Ovary (tissue), 9 donors: ENCODE data around the gene NOP10. TPM values are rescaled to one million over a fixed set of nuclear protein-coding genes. Genes with fewer than 3 reads are reported as not detected.

Experiments used
- DNase-seq, 5 donors: peaks; one replicate each; pipeline ENCODE4 v3.0.0-alpha.2; 2019 to 2020
- H3K27ac ChIP-seq, 2 donors: fragments of 200-600 bp; one replicate each; pipeline versions ENCODE4 v1.5.1 to v1.8.0; 2019 to 2022
- H3K27me3 ChIP-seq: fragments of 200-600 bp; one replicate; pipeline ENCODE4 v1.8.0; 2022
- H3K36me3 ChIP-seq: fragments of 200-600 bp; sonication (generic); one replicate; pipeline ENCODE4 v1.5.1; 2019
- H3K4me1 ChIP-seq: one replicate; pipeline ENCODE4 v1.8.1; 2013; ENCODE audit warnings: mild to moderate bottlenecking, moderate library complexity; ENCODE audit not compliant: insufficient read depth
- H3K4me3 ChIP-seq: fragments of 200-600 bp; sonication (generic); one replicate; pipeline ENCODE4 v1.5.1; 2017
- H3K9me3 ChIP-seq, 2 donors: fragments of 200-600 bp in 1 of 2; sonication (generic) in 1 of 2; one replicate each; pipeline versions ENCODE4 v1.5.1 to v1.8.1; 2013 to 2019; ENCODE audit warnings: mild to moderate bottlenecking in 1 of 2, moderate library complexity in 1 of 2
- EP300 ChIP-seq: sonication (generic); formaldehyde crosslinking; IDR thresholded peaks from one replicate; pipeline ENCODE4 v1.6.1; 2017; ENCODE audit warnings: antibody characterized with exemption
- POLR2A ChIP-seq: fragments of 450-650 bp; IDR thresholded peaks from one replicate; pipeline ENCODE4 v1.6.1; 2017; ENCODE audit warnings: antibody characterized with exemption, mild to moderate bottlenecking, moderate library complexity
- WGBS, 3 donors: extraction: QIAGEN DNeasy Blood & Tissue Kit in 1 of 3; methylation state at CpG; one replicate each; pipeline versions ENCODE4 v1.1.5 to v1.1.7; 2013 to 2017; 5-methylcytosine and 5-hydroxymethylcytosine counted together
- intact Hi-C, 4 donors: fragments of 100-400 bp; cut with DNase I; formaldehyde crosslinking; loops; one replicate each; pipeline versions ENCODE4 v1.11.0 to v1.15.1; 2022 to 2023
- polyA plus RNA-seq, 2 donors: library from polyadenylated mRNA; stranded (reverse); fragments of 200-250 nt in 1 of 2; fragments of 350-450 nt in 1 of 2; fragmentation: Illumina TruSeq in 1 of 2; extraction: RNeasy Lipid Tissue Mini Kit (QIAGEN cat#74804) in 1 of 2; gene quantifications; one replicate each; pipeline ENCODE4 v1.2.3, GENCODE V29; 2013 to 2014
- total RNA-seq, 7 donors: library from RNA; depleted of rRNA in 2 of 7; stranded (reverse); fragments of >200 nt in 2 of 7; fragmentation: NEBNext Ultra II Directional in 3 of 7; extraction: Animal tissue kit (Norgen Biotek cat#: 25700) in 3 of 7; gene quantifications; one replicate each; pipeline versions ENCODE4 v1.1.0 to v1.2.4, GENCODE V29; 2016 to 2023
- TF ChIP-seq, protein P1 (sequence below), 3 donors: fragments of 450-650 bp in 2 of 3; fragments of 200-600 bp in 1 of 3; IDR thresholded peaks; one replicate each; pipeline versions ENCODE4 v1.5.1 to v1.8.0; 2016 to 2022; ENCODE audit warnings: antibody characterized with exemption in 3 of 3, mild to moderate bottlenecking in 1 of 3
- donor health status: DM: no; HTN: no; CAD: no; lungs with moderate emphysema.
- donor health status: DM: no; HTN: no; CAD: no.
- donor health status: Bipolar disorder and iron deficiency.
- donor health status: DM: yes; HTN: yes; CAD: no.
- donor health status: DM: no; HTN: no; CAD: no.
- donor health status: DM: yes; HTN: yes; CAD: no.

Gene NOP10
- total and polyA plus RNA-seq, 9 donors, result 46.5 to 189 (median 61.7) TPM

- no peak overlapping the region for H3K4me3 ChIP-seq
- no peak for DNase-seq
- H3K36me3 ChIP-seq, result no peaks in the 10 kb centered on the region
- H3K27me3 ChIP-seq, result no peaks in the 10 kb centered on the region
- 49 to 82% (median 59%) methylated on average over 2 of the region's 2 CpGs for WGBS, 3 donors
- no peak overlapping the region for H3K27ac ChIP-seq
- H3K4me1 ChIP-seq, result no peaks in the 10 kb centered on the region
- intact Hi-C loops, result loop anchor here in 1 of 4 donors (5.0 kb wide), 1 partner anchor 268 kb away; no protein-coding TSS in a partner anchor
- H3K9me3 ChIP-seq, result no peaks in the 10 kb centered on the region
- TF ChIP-seq EP300, result no peak
- no peak for TF ChIP-seq POLR2A
- TF ChIP-seq, protein P1, sequence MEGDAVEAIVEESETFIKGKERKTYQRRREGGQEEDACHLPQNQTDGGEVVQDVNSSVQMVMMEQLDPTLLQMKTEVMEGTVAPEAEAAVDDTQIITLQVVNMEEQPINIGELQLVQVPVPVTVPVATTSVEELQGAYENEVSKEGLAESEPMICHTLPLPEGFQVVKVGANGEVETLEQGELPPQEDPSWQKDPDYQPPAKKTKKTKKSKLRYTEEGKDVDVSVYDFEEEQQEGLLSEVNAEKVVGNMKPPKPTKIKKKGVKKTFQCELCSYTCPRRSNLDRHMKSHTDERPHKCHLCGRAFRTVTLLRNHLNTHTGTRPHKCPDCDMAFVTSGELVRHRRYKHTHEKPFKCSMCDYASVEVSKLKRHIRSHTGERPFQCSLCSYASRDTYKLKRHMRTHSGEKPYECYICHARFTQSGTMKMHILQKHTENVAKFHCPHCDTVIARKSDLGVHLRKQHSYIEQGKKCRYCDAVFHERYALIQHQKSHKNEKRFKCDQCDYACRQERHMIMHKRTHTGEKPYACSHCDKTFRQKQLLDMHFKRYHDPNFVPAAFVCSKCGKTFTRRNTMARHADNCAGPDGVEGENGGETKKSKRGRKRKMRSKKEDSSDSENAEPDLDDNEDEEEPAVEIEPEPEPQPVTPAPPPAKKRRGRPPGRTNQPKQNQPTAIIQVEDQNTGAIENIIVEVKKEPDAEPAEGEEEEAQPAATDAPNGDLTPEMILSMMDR (IDR thresholded peaks at IDR 0.05), result no peak
Measured at GRCh38 chr15:34374816-34375215, 31.9 kb upstream of the NOP10 start.

DNA sequence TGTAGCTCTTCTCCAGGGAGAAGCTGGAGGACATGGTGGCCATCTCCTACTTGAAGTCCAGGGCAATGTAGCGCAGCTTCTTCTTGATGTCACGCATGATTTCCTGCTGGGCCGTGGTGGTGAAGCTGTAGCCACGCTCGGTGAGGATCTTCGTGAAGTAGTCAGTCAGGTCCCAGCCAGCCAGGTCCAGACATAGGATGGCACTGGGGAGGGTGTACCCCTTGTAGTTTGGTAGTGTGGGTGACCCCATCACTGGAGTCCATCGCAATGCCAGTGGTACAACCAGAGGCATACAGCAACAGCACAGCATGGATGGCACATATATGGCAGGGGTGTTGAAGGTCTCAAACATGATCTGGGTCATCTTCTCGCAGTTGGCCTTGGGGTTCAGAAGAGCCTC lies 31.0 kb upstream of the NOP10 start:
- TF ChIP-seq, protein P1 (IDR thresholded peaks at IDR 0.05), result no peak
- TF ChIP-seq POLR2A, result no peak
- no peak for TF ChIP-seq EP300
- DNase-seq, result no peak
- no peak overlapping the region for H3K27ac ChIP-seq
- 88 to 98% (median 97%) methylated on average over 8 of the region's 8 CpGs for WGBS, 3 donors
- intact Hi-C loops, result loop anchor here in 1 of 4 donors (5.0 kb wide), 1 partner anchor 267 kb away; no protein-coding TSS in a partner anchor
- H3K4me1 ChIP-seq, result no peaks in the 10 kb centered on the region
- H3K36me3 ChIP-seq, result no peaks in the 10 kb centered on the region
- H3K4me3 ChIP-seq, result no peak overlapping the region
- no peaks in the 10 kb centered on the region for H3K27me3 ChIP-seq
- no peaks in the 10 kb centered on the region for H3K9me3 ChIP-seq

- H3K4me1 ChIP-seq, result no peaks in the 10 kb centered on the region
- no peaks in the 10 kb centered on the region for H3K27me3 ChIP-seq
- H3K9me3 ChIP-seq, result no peaks in the 10 kb centered on the region
- H3K36me3 ChIP-seq, result no peaks in the 10 kb centered on the region
- TF ChIP-seq, protein P1 (IDR thresholded peaks at IDR 0.05), result no peak
- no peak for TF ChIP-seq POLR2A
- TF ChIP-seq EP300, result no peak
- no peak for DNase-seq
- 28 to 58% (median 49%) methylated on average over 2 of the region's 2 CpGs for WGBS, 3 donors
- no peak overlapping the region for H3K4me3 ChIP-seq
- intact Hi-C loops, result loop anchor here in 1 of 4 donors (5.0 kb wide), 1 partner anchor 263 kb away; no protein-coding TSS in a partner anchor
- no peak overlapping the region for H3K27ac ChIP-seq
Measured at GRCh38 chr15:34370643-34371042, 27.7 kb upstream of the NOP10 start.

DNA sequence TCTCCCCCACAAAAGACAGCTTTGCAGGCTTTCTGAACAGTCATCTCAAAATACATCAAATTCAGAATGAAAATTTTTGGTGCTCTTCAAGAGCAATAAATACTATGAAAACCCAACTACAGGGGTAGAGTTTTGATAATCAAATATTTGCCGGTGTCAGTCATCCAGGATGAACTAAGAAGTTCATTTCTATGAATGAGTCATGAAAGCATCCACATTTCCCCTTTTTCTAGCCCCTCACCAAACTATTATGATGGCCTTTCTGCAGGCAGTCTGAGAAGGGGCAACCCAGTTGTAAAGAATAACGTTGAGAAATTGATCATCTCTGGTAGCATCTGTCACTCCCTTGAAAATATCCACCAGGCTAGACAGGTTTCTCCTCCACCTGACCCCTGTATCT lies 27.2 kb upstream of the NOP10 start:
- Histone ChIP-seq H3K36me3 (no peaks in the 10 kb centered on the region), H3K27me3 (no peaks in the 10 kb centered on the region), H3K4me1 (no peaks in the 10 kb centered on the region), H3K27ac (no peak overlapping the region), H3K9me3 (no peaks in the 10 kb centered on the region), H3K4me3 (no peak overlapping the region)
- WGBS, 3 donors, result 45 to 55% (median 47%) methylated on average over 2 of the region's 2 CpGs
- TF ChIP-seq EP300, result no peak
- no peak for TF ChIP-seq POLR2A
- TF ChIP-seq, protein P1 (IDR thresholded peaks at IDR 0.05), result no peak
- DNase-seq, result no peak
- intact Hi-C loops, result loop anchor here in 1 of 4 donors (5.0 kb wide), 1 partner anchor 263 kb away; no protein-coding TSS in a partner anchor
